ENCODE measurements around the gene ANK3. TPM values are rescaled to one million over a fixed set of nuclear protein-coding genes. Genes with fewer than 3 reads are reported as not detected.
A peak's percentile ranks its signal among the peaks of the same experiment; 100 is the strongest.

ANK3 gene
- total and polyA plus RNA-seq, 2 experiments from 2014 or later, result 26.2 to 49.0 TPM

GRCh38 chr10:60147025-60147424 is 242.7 kb downstream of the ANK3 start:
- Histone ChIP-seq H3K9me3 (ENCODE audit: low read depth) (no peaks in the 10 kb centered on the region), H3K27ac (peak overlapping the region; percentile 76)

GRCh38 chr10:60144099-60144498 is 245.6 kb downstream of the ANK3 start:
- H3K27ac ChIP-seq, result no peak overlapping the region
- no peaks in the 10 kb centered on the region for H3K9me3 ChIP-seq (ENCODE audit: low read depth)
- no peaks in the 10 kb centered on the region for H3K36me3 ChIP-seq (replicated peaks; ENCODE audit: insufficient read depth, low read depth)
- WGBS (ENCODE audit: low lambda C conversion rate, missing lambda C conversion rate), result 96% methylated on average over 3 of the region's 3 CpGs
- TF ChIP-seq EZH2 (IDR thresholded peaks at IDR 0.05; ENCODE audit: borderline replicate concordance), result no peak
- no peak for TF ChIP-seq EZH2phosphoT487 (IDR thresholded peaks at IDR 0.05; ENCODE audit: low read depth, severe bottlenecking, unreplicated experiment)
- TF ChIP-seq CTCF (IDR thresholded peaks at IDR 0.05; ENCODE audit: poor library complexity), result no peak
- H3K4me3 ChIP-seq, result no peak overlapping the region
- no peaks in the 10 kb centered on the region for H3K9me2 ChIP-seq (replicated peaks; ENCODE audit: insufficient read depth)
- DNase-seq (ENCODE audit: low spot score), result no peak
- H2AFZ ChIP-seq, result no peak overlapping the region
- H3K4me2 ChIP-seq, result no peak overlapping the region
- no peaks in the 10 kb centered on the region for H4K20me1 ChIP-seq (ENCODE audit: insufficient read depth, poor library complexity, severe bottlenecking)
- peaks cover 2% of the 10 kb centered on the region for H3K79me2 ChIP-seq
- no peaks in the 10 kb centered on the region for H3K27me3 ChIP-seq
- peaks cover 31% of the 10 kb centered on the region for H3K4me1 ChIP-seq (ENCODE audit: insufficient read depth)

More at GRCh38 chr10:60147025-60147424, 242.7 kb downstream of the ANK3 start:
- Histone ChIP-seq H3K36me3 (replicated peaks; ENCODE audit: insufficient read depth, low read depth) (peaks cover 2% of the 10 kb centered on the region), H3K79me2 (no peaks in the 10 kb centered on the region), H3K4me2 (no peak overlapping the region), H2AFZ (no peak overlapping the region), H3K4me1 (ENCODE audit: insufficient read depth) (peaks cover 28% of the 10 kb centered on the region), H3K27me3 (no peaks in the 10 kb centered on the region), H3K9me2 (replicated peaks; ENCODE audit: insufficient read depth) (no peaks in the 10 kb centered on the region), H4K20me1 (ENCODE audit: insufficient read depth, poor library complexity, severe bottlenecking) (no peaks in the 10 kb centered on the region), H3K4me3 (no peak overlapping the region)
- DNase-seq (ENCODE audit: low spot score), result no peak
- 84% methylated on average over 4 of the region's 4 CpGs for WGBS (ENCODE audit: low lambda C conversion rate, missing lambda C conversion rate)
- no peak for TF ChIP-seq CTCF (IDR thresholded peaks at IDR 0.05; ENCODE audit: poor library complexity)
- no peak for TF ChIP-seq EZH2 (IDR thresholded peaks at IDR 0.05; ENCODE audit: borderline replicate concordance)
- no peak for TF ChIP-seq EZH2phosphoT487 (IDR thresholded peaks at IDR 0.05; ENCODE audit: low read depth, severe bottlenecking, unreplicated experiment)

- peaks cover 21% of the 10 kb centered on the region for H3K4me1 ChIP-seq (ENCODE audit: insufficient read depth)
- 88% methylated on average over 1 of the region's 1 CpG for WGBS (ENCODE audit: low lambda C conversion rate, missing lambda C conversion rate)
- TF ChIP-seq EZH2 (IDR thresholded peaks at IDR 0.05; ENCODE audit: borderline replicate concordance), result no peak
These were observed 246.9 kb downstream of the ANK3 start for GRCh38 chr10:60142736-60143135.

GRCh38 chr10:60141896-60142559 is 247.6 kb downstream of the ANK3 start:
- TF ChIP-seq EZH2 (IDR thresholded peaks at IDR 0.05; ENCODE audit: borderline replicate concordance), result no peak
- no peak for TF ChIP-seq EZH2phosphoT487 (IDR thresholded peaks at IDR 0.05; ENCODE audit: low read depth, severe bottlenecking, unreplicated experiment)
- TF ChIP-seq CTCF (IDR thresholded peaks at IDR 0.05; ENCODE audit: poor library complexity), result no peak
- Histone ChIP-seq H3K4me3 (no peak overlapping the region), H3K79me2 (peaks cover 7% of the 10 kb centered on the region), H2AFZ (no peak overlapping the region), H3K27ac (peak overlapping the region; percentile 80), H3K4me2 (peak overlapping the region; percentile 66), H3K27me3 (no peaks in the 10 kb centered on the region), H3K4me1 (ENCODE audit: insufficient read depth) (peaks cover 17% of the 10 kb centered on the region), H3K36me3 (replicated peaks; ENCODE audit: insufficient read depth, low read depth) (no peaks in the 10 kb centered on the region), H3K9me3 (ENCODE audit: low read depth) (no peaks in the 10 kb centered on the region), H4K20me1 (ENCODE audit: insufficient read depth, poor library complexity, severe bottlenecking) (no peaks in the 10 kb centered on the region), H3K9me2 (replicated peaks; ENCODE audit: insufficient read depth) (no peaks in the 10 kb centered on the region)
- 93% methylated on average over 7 of the region's 7 CpGs for whole genome bisulfite sequencing (ENCODE audit: low lambda C conversion rate, missing lambda C conversion rate)
- no peak for DNase-seq (ENCODE audit: low spot score)

More at GRCh38 chr10:60142736-60143135, 246.9 kb downstream of the ANK3 start:
- Histone ChIP-seq H3K9me3 (ENCODE audit: low read depth) (no peaks in the 10 kb centered on the region), H3K27ac (peak overlapping the region; percentile 80), H3K4me3 (no peak overlapping the region), H4K20me1 (ENCODE audit: insufficient read depth, poor library complexity, severe bottlenecking) (no peaks in the 10 kb centered on the region), H3K9me2 (replicated peaks; ENCODE audit: insufficient read depth) (no peaks in the 10 kb centered on the region), H3K79me2 (peaks cover 4% of the 10 kb centered on the region), H3K4me2 (no peak overlapping the region), H3K36me3 (replicated peaks; ENCODE audit: insufficient read depth, low read depth) (no peaks in the 10 kb centered on the region), H2AFZ (no peak overlapping the region), H3K27me3 (no peaks in the 10 kb centered on the region)
- no peak for DNase-seq (ENCODE audit: low spot score)
